SK-N-SH treated with all-trans-retinoic acid at 6 μM for 48 hours (cell line): ENCODE results near the gene SSU72.
A peak's percentile ranks its signal among the peaks of the same experiment; 100 is the strongest.

Source experiments
- ATAC-seq: fragments of 200-7000 bp; cut with Tn5 transposase; 3 replicates; pipeline ENCODE4 v1.9.1; 2020; ENCODE audit warnings: mild to moderate bottlenecking, moderate library complexity
- ARNTL ChIP-seq: fragments of 450-650 bp; formaldehyde crosslinking; IDR thresholded peaks from 2 replicates; pipeline ENCODE4 v1.5.0; 2020; ENCODE audit warnings: low read depth, mild to moderate bottlenecking, moderate library complexity, borderline replicate concordance
- BACH2 ChIP-seq: fragments of 250-450 bp; sonication (Bioruptor Pico); IDR thresholded peaks from 2 replicates; pipeline ENCODE4 v1.9.0; 2021; ENCODE audit warnings: mild to moderate bottlenecking, borderline replicate concordance
- CSRNP3 ChIP-seq: fragments of 250-450 bp; sonication (Bioruptor Pico); IDR thresholded peaks from 2 replicates; pipeline ENCODE4 v1.5.1; 2021; ENCODE audit warnings: mild to moderate bottlenecking, moderate library complexity
- ESRRG ChIP-seq: fragments of 250-450 bp; sonication (Bioruptor Pico); IDR thresholded peaks from 2 replicates; pipeline ENCODE4 v1.6.1; 2021; ENCODE audit warnings: mild to moderate bottlenecking
- PPARA ChIP-seq: fragments of 250-450 bp; sonication (Bioruptor Pico); IDR thresholded peaks from 2 replicates; pipeline ENCODE4 v1.5.0; 2020; ENCODE audit warnings: mild to moderate bottlenecking, borderline replicate concordance
- RARB ChIP-seq: fragments of 250-450 bp; sonication (Bioruptor Pico); IDR thresholded peaks from 2 replicates; pipeline ENCODE4 v1.8.0; 2021; ENCODE audit warnings: mild to moderate bottlenecking, moderate library complexity
- SNAI2 ChIP-seq: fragments of 250-450 bp; sonication (Bioruptor Pico); IDR thresholded peaks from 2 replicates; pipeline ENCODE4 v1.5.0; 2020; ENCODE audit warnings: mild to moderate bottlenecking, moderate library complexity
- TCF4 ChIP-seq: fragments of 250-450 bp; sonication (Bioruptor Pico); IDR thresholded peaks from 2 replicates; pipeline ENCODE4 v1.8.0; 2021; ENCODE audit warnings: mild to moderate bottlenecking, moderate library complexity, borderline replicate concordance
- TOX ChIP-seq: fragments of 250-450 bp; sonication (Bioruptor Pico); IDR thresholded peaks from 2 replicates; pipeline ENCODE4 v1.8.0; 2021; ENCODE audit warnings: mild to moderate bottlenecking, moderate library complexity, borderline replicate concordance
- ZFP3 ChIP-seq: fragments of 250-450 bp; sonication (Bioruptor Pico); IDR thresholded peaks from 2 replicates; pipeline ENCODE4 v1.5.0; 2020; ENCODE audit warnings: mild to moderate bottlenecking, moderate library complexity
- ZFP30 ChIP-seq: fragments of 450-650 bp; formaldehyde crosslinking; IDR thresholded peaks from 2 replicates; pipeline ENCODE4 v1.5.0; 2022; ENCODE audit warnings: mild to moderate bottlenecking, moderate library complexity
- ZNF70 ChIP-seq: fragments of 450-650 bp; formaldehyde crosslinking; IDR thresholded peaks from 2 replicates; pipeline ENCODE4 v1.5.0; 2020; ENCODE audit warnings: mild to moderate bottlenecking, moderate library complexity
- ZNF8 ChIP-seq: fragments of 450-650 bp; formaldehyde crosslinking; IDR thresholded peaks from 2 replicates; pipeline ENCODE4 v1.5.0; 2020; ENCODE audit warnings: mild to moderate bottlenecking, moderate library complexity
- TF ChIP-seq, protein P1 (sequence below): fragments of 250-450 bp; sonication (Bioruptor Pico); IDR thresholded peaks from 2 replicates; pipeline ENCODE4 v1.8.0; 2020; ENCODE audit warnings: mild to moderate bottlenecking, moderate library complexity, borderline replicate concordance
- TF ChIP-seq, protein P2 (sequence below): fragments of 250-450 bp; sonication (Bioruptor Pico); IDR thresholded peaks from 2 replicates; pipeline ENCODE4 v1.8.0; 2021; ENCODE audit warnings: low read depth, mild to moderate bottlenecking, moderate library complexity, borderline replicate concordance
- TF ChIP-seq, protein P3 (sequence below): fragments of 250-450 bp; sonication (Bioruptor Pico); IDR thresholded peaks from 2 replicates; pipeline ENCODE4 v1.5.1; 2020; ENCODE audit warnings: low read depth, mild to moderate bottlenecking, moderate library complexity

The SSU72 gene

DNA sequence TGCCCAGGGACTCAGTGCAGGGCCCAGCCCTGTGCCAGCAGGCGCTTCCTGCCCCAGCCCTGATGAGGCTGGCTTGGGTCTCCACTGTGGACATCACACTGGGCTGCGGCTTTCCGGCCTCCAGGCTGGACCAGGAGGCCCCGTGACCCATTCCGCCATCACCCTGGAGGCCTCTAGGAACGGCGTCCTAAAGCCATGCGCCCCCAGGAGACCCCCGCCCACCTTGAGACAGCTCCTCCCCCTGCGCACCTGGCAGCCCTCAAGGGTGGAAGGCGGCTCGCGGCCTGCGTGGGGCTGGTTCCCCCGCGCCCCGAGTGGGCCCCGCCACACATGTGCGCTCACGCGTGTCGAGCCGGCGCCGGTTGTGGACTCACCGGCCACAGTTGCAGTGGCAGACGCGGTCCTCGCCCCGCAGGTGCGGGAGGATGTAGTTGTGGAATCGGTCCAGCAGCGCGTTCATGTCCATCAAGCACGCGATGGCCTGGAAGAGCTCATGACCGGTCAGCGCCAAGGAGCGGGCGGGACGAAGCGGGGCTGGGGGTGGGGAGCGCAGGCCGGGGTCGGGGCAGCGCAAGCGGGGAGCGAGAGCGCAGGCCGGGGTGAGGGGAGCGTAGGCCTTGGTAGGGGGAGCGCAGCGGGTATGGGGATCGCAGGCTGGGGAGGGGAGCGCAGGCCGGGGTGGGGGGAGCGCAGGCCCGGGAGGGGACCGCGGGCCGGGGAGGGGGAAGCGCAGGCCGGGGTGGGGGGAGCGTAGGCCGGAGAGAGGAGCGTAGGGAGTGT, 35.2 kb downstream of the SSU72 start:
- TF ChIP-seq ESRRG (CRISPR knock-in tag) (no peak), ZFP30 (CRISPR knock-in tag) (no peak), TCF4 (CRISPR knock-in tag) (no peak), PPARA (CRISPR knock-in tag) (no peak), CSRNP3 (no peak), ZNF70 (CRISPR knock-in tag) (no peak), TOX (CRISPR knock-in tag) (no peak), SNAI2 (no peak), RARB (CRISPR knock-in tag) (no peak), BACH2 (no peak)
- TF ChIP-seq, protein P1, sequence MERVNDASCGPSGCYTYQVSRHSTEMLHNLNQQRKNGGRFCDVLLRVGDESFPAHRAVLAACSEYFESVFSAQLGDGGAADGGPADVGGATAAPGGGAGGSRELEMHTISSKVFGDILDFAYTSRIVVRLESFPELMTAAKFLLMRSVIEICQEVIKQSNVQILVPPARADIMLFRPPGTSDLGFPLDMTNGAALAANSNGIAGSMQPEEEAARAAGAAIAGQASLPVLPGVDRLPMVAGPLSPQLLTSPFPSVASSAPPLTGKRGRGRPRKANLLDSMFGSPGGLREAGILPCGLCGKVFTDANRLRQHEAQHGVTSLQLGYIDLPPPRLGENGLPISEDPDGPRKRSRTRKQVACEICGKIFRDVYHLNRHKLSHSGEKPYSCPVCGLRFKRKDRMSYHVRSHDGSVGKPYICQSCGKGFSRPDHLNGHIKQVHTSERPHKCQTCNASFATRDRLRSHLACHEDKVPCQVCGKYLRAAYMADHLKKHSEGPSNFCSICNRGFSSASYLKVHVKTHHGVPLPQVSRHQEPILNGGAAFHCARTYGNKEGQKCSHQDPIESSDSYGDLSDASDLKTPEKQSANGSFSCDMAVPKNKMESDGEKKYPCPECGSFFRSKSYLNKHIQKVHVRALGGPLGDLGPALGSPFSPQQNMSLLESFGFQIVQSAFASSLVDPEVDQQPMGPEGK (CRISPR knock-in tag), result no peak
- TF ChIP-seq, protein P2, sequence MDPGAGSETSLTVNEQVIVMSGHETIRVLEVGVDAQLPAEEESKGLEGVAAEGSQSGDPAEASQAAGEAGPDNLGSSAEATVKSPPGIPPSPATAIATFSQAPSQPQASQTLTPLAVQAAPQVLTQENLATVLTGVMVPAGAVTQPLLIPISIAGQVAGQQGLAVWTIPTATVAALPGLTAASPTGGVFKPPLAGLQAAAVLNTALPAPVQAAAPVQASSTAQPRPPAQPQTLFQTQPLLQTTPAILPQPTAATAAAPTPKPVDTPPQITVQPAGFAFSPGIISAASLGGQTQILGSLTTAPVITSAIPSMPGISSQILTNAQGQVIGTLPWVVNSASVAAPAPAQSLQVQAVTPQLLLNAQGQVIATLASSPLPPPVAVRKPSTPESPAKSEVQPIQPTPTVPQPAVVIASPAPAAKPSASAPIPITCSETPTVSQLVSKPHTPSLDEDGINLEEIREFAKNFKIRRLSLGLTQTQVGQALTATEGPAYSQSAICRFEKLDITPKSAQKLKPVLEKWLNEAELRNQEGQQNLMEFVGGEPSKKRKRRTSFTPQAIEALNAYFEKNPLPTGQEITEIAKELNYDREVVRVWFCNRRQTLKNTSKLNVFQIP (CRISPR knock-in tag), result no peak
- TF ChIP-seq, all 23 proteins: peak for 0
- peak; percentile 10 for ATAC-seq

GRCh38 chr1:1538989-1539309, 35.7 kb downstream of the SSU72 start:
- TF ChIP-seq, protein P2 (CRISPR knock-in tag), result no peak
- TF ChIP-seq, protein P3, sequence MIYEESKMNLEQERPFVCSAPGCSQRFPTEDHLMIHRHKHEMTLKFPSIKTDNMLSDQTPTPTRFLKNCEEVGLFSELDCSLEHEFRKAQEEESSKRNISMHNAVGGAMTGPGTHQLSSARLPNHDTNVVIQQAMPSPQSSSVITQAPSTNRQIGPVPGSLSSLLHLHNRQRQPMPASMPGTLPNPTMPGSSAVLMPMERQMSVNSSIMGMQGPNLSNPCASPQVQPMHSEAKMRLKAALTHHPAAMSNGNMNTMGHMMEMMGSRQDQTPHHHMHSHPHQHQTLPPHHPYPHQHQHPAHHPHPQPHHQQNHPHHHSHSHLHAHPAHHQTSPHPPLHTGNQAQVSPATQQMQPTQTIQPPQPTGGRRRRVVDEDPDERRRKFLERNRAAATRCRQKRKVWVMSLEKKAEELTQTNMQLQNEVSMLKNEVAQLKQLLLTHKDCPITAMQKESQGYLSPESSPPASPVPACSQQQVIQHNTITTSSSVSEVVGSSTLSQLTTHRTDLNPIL (CRISPR knock-in tag), result no peak
- TF ChIP-seq ZNF70 (CRISPR knock-in tag), result no peak
- TF ChIP-seq ZFP3 (CRISPR knock-in tag), result no peak
- no peak for TF ChIP-seq ARNTL (CRISPR knock-in tag)
- TF ChIP-seq ZNF8 (CRISPR knock-in tag), result no peak
- TF ChIP-seq SNAI2, result no peak
- TF ChIP-seq, protein P1 (CRISPR knock-in tag), result no peak
- no peak for ATAC-seq

DNA sequence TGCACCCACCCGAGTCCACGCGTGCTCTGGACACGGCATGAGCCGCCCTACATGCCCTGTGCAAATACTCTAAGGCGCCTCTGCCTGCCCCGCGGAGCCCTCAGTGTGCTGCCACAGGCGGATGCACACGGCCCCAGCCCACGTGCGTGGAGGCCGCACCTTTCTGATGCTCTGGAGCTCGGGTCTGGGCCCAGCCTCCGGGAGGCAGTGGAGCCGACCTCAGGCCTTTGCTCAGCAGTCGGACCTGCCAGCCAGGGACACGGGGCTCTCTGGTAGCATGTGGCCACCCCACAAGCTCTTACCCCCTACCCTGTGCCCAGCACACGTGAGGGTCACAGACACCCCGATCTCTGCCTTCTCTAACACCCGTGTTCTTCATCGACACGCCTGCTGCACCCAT, 36.3 kb downstream of the SSU72 start:
- ATAC-seq, result no peak
- TF ChIP-seq ESRRG (CRISPR knock-in tag) (no peak), ZFP3 (CRISPR knock-in tag) (no peak), BACH2 (no peak), TOX (CRISPR knock-in tag) (no peak), TCF4 (CRISPR knock-in tag) (no peak)
- TF ChIP-seq, all 23 proteins: peak for 0
